ENCODE results near the gene EFS.

GRCh38 chr14:23346693-23347405 lies 18.1 kb downstream of the EFS start:
- TF ChIP-seq GATA3 (IDR thresholded peaks at IDR 0.05; ENCODE audit: low read depth, low read length) (no peak), GATA2 (IDR thresholded peaks at IDR 0.05; ENCODE audit: low read depth, low read length) (no peak)

All from SH-SY5Y (cell line).